ENCODE measurements around the gene FKBP1A.

GRCh38 chr20:1383623-1384404, 9.0 kb downstream of the FKBP1A start:
- no peak for TF ChIP-seq ZBTB26 (tag by site-specific recombination; optimal IDR thresholded peaks at IDR 0.05)
- TF ChIP-seq ZNF223 (tag by site-specific recombination; IDR thresholded peaks at IDR 0.05), result no peak
- no peak for TF ChIP-seq CTCF (tag by site-specific recombination; IDR thresholded peaks at IDR 0.05)
- TF ChIP-seq BCL11A (tag by site-specific recombination; IDR thresholded peaks at IDR 0.05; ENCODE audit: low read depth), result no peak
- no peak for TF ChIP-seq PATZ1 (tag by site-specific recombination; IDR thresholded peaks at IDR 0.05)
- no peak for TF ChIP-seq ZNF660 (tag by site-specific recombination; IDR thresholded peaks at IDR 0.05)
- no peak for TF ChIP-seq ZNF548 (tag by site-specific recombination; IDR thresholded peaks at IDR 0.05)
- TF ChIP-seq ZNF175 (tag by site-specific recombination; IDR thresholded peaks at IDR 0.05), result no peak
- no peak for TF ChIP-seq ZFP41 (tag by site-specific recombination; IDR thresholded peaks at IDR 0.05; ENCODE audit: borderline replicate concordance)
- TF ChIP-seq ZNF664 (tag by site-specific recombination; IDR thresholded peaks at IDR 0.05), result no peak
- no peak for TF ChIP-seq ZNF449 (tag by site-specific recombination; IDR thresholded peaks at IDR 0.05)
- peak; percentile 74 for TF ChIP-seq ZNF362 (tag by site-specific recombination; IDR thresholded peaks at IDR 0.05)
- no peak for TF ChIP-seq KLF7 (tag by site-specific recombination; IDR thresholded peaks at IDR 0.05; ENCODE audit: borderline replicate concordance)
- no peak for TF ChIP-seq ZNF311 (tag by site-specific recombination; IDR thresholded peaks at IDR 0.05; ENCODE audit: borderline replicate concordance)
